Natural killer cell (primary cell): ENCODE results near the gene MMP26. TPM values are rescaled to one million over a fixed set of nuclear protein-coding genes. Genes with fewer than 3 reads are reported as not detected.

Experiments
- ATAC-seq, 3 donors: fragments of 150-1000 bp in 2 of 3; fragments of 200-7000 bp in 1 of 3; cut with Tn5 transposase; 1 replicate in 1 of 3; 2 replicates in 2 of 3; pipeline ENCODE4 v1.10.0; 2021; ENCODE audit warnings: mild to moderate bottlenecking in 2 of 3, moderate library complexity in 2 of 3
- DNase-seq, 2 donors: peaks; one replicate each; pipeline versions ENCODE4 v3.0.0 to v3.0.0-alpha.2; 2013 to 2021; ENCODE audit warnings: mixed read lengths in 1 of 2
- H3K27ac ChIP-seq: one replicate; pipeline ENCODE4 v1.5.1; 2013; ENCODE audit warnings: mild to moderate bottlenecking, low read length
- H3K27me3 ChIP-seq: one replicate; pipeline ENCODE4 v1.6.1; 2013; ENCODE audit warnings: low read length; ENCODE audit not compliant: control insufficient read depth, insufficient read depth
- H3K36me3 ChIP-seq: one replicate; pipeline ENCODE4 v1.6.1; 2013; ENCODE audit warnings: low read length; ENCODE audit not compliant: control insufficient read depth, insufficient read depth
- H3K4me1 ChIP-seq: one replicate; pipeline ENCODE4 v1.6.1; 2013; ENCODE audit warnings: low read length; ENCODE audit not compliant: control insufficient read depth, insufficient read depth
- H3K4me3 ChIP-seq: one replicate; pipeline ENCODE4 v1.5.1; 2013; ENCODE audit warnings: low read length
- H3K9me3 ChIP-seq: one replicate; pipeline ENCODE4 v1.6.1; 2013; ENCODE audit warnings: low read length; ENCODE audit not compliant: control insufficient read depth, insufficient read depth
- H3K27ac Mint-ChIP-seq, 2 donors: one replicate each; pipeline ENCODE4 v1.8.0; 2022; ENCODE audit warnings: mild to moderate bottlenecking in 2 of 2, mixed read lengths in 2 of 2, moderate library complexity in 1 of 2
- H3K27me3 Mint-ChIP-seq, 2 donors: one replicate each; pipeline ENCODE4 v1.8.0; 2022; ENCODE audit warnings: low read depth in 2 of 2, mixed read lengths in 2 of 2
- H3K36me3 Mint-ChIP-seq: one replicate; pipeline ENCODE4 v1.8.0; 2022; ENCODE audit warnings: mixed read lengths
- H3K4me1 Mint-ChIP-seq, 2 donors: one replicate each; pipeline ENCODE4 v1.8.0; 2022; ENCODE audit warnings: mixed read lengths in 2 of 2
- H3K4me3 Mint-ChIP-seq: one replicate; pipeline ENCODE4 v1.8.0; 2022; ENCODE audit warnings: mild to moderate bottlenecking, moderate library complexity, mixed read lengths
- H3K9me3 Mint-ChIP-seq, 2 donors: one replicate each; pipeline ENCODE4 v1.8.0; 2022; ENCODE audit warnings: mixed read lengths in 2 of 2
- WGBS: methylation state at CpG from one replicate; pipeline ENCODE4 v1.1.7; 2013; ENCODE audit warnings: missing lambda C conversion rate; ENCODE audit not compliant: insufficient coverage; 5-methylcytosine and 5-hydroxymethylcytosine counted together
- intact Hi-C: fragments of 100-400 bp; cut with micrococcal nuclease; formaldehyde crosslinking; loops from one replicate; pipeline ENCODE4 v1.14.2; 2022
- total RNA-seq, 4 donors: library from RNA; stranded (reverse); fragments of 120-200 nt in 1 of 4; gene quantifications; one replicate each; pipeline versions ENCODE4 v1.2.3 to v1.2.4, GENCODE V29; 2013 to 2022
- TF ChIP-seq, protein P1 (sequence below): fragments of 200-600 bp; IDR thresholded peaks from one replicate; pipeline ENCODE4 v1.8.0; 2022; ENCODE audit warnings: antibody characterized with exemption

Gene MMP26
- total RNA-seq, 3 donors from 2014 or later (not counting 1 experiment from before 2014, with no cell fraction given), result not detected

DNA sequence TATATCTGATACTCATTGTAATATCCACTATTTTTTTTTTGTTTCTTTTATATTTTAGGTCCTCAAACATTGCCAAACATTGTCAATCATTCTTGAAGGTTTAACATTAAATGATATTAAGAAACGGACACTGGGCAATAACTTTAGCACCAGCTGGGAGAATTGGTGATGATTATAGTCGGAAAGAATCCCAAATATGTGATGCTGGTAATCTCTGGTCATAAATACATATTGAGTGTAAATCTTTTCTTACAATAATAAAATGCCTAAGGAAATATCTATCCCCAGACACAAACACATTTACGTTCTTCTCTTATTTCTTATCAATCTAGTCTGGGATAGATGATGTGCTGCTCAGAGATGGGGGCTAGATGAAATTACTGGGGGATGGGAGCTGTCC, 32.1 kb upstream of the MMP26 start:
- H3K4me1 Mint-ChIP-seq, result no peaks in the 10 kb centered on the region
- Histone ChIP-seq H3K4me3 (no peak overlapping the region), H3K27me3 (no peaks in the 10 kb centered on the region), H3K27ac (no peak overlapping the region), H3K36me3 (no peaks in the 10 kb centered on the region), H3K9me3 (no peaks in the 10 kb centered on the region), H3K4me1 (no peaks in the 10 kb centered on the region)
- intact Hi-C loops, result no loop called here
- 79% methylated on average over 2 of the region's 3 CpGs for WGBS
- ATAC-seq (no peak), DNase-seq (no peak)
- no peak overlapping the region for H3K27ac Mint-ChIP-seq
- TF ChIP-seq, protein P1, sequence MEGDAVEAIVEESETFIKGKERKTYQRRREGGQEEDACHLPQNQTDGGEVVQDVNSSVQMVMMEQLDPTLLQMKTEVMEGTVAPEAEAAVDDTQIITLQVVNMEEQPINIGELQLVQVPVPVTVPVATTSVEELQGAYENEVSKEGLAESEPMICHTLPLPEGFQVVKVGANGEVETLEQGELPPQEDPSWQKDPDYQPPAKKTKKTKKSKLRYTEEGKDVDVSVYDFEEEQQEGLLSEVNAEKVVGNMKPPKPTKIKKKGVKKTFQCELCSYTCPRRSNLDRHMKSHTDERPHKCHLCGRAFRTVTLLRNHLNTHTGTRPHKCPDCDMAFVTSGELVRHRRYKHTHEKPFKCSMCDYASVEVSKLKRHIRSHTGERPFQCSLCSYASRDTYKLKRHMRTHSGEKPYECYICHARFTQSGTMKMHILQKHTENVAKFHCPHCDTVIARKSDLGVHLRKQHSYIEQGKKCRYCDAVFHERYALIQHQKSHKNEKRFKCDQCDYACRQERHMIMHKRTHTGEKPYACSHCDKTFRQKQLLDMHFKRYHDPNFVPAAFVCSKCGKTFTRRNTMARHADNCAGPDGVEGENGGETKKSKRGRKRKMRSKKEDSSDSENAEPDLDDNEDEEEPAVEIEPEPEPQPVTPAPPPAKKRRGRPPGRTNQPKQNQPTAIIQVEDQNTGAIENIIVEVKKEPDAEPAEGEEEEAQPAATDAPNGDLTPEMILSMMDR, result no peak
- peaks cover 13 to 38% of the 10 kb centered on the region in 2 donors for H3K27me3 Mint-ChIP-seq
- no peak overlapping the region for H3K4me3 Mint-ChIP-seq
- no peaks in the 10 kb centered on the region for H3K9me3 Mint-ChIP-seq
- no peaks in the 10 kb centered on the region for H3K36me3 Mint-ChIP-seq

DNA sequence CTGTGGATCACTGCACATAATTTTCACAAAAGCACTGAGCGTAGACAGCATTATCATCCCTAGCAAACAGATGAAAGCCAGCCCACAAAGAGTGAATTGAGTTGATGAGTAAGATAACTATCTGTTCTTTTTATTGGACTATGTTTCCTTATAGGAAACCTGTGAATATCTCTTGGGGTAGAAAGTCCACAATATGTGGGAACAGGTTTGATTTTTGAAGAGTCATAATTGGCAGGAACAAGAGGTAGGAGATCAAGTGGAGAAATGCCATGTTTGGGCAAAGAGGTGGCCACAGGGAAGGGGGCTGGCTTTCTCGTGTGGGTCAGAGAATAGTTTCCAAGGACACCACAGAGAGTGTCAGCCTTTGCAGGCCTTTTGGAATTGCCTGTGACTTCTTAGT, 30.8 kb upstream of the MMP26 start:
- WGBS, result 70% methylated on average over 2 of the region's 2 CpGs
- TF ChIP-seq, protein P1, result no peak
- no peak overlapping the region for H3K4me3 ChIP-seq
- peaks cover 13 to 38% of the 10 kb centered on the region in 2 donors for H3K27me3 Mint-ChIP-seq
- ATAC-seq (no peak), DNase-seq (no peak)
- H3K27me3 ChIP-seq, result no peaks in the 10 kb centered on the region
- no peak overlapping the region for H3K27ac Mint-ChIP-seq
- H3K36me3 Mint-ChIP-seq, result no peaks in the 10 kb centered on the region
- H3K27ac ChIP-seq, result no peak overlapping the region
- H3K4me1 ChIP-seq, result no peaks in the 10 kb centered on the region
- H3K36me3 ChIP-seq, result no peaks in the 10 kb centered on the region
- no peak overlapping the region for H3K4me3 Mint-ChIP-seq
- intact Hi-C loops, result no loop called here
- H3K4me1 Mint-ChIP-seq, result no peaks in the 10 kb centered on the region
- H3K9me3 ChIP-seq, result no peaks in the 10 kb centered on the region
- H3K9me3 Mint-ChIP-seq, result no peaks in the 10 kb centered on the region

GRCh38 chr11:4677948-4678347, 26.6 kb upstream of the MMP26 start:
- no peak overlapping the region for H3K27ac Mint-ChIP-seq
- ATAC-seq (no peak), DNase-seq (no peak)
- intact Hi-C loops, result no loop called here
- no peak overlapping the region for H3K4me3 Mint-ChIP-seq
- WGBS, result 89% methylated on average over 2 of the region's 2 CpGs
- no peaks in the 10 kb centered on the region for H3K9me3 Mint-ChIP-seq
- H3K4me1 ChIP-seq, result no peaks in the 10 kb centered on the region
- H3K9me3 ChIP-seq, result no peaks in the 10 kb centered on the region
- H3K27me3 Mint-ChIP-seq, result peaks cover 6 to 12% of the 10 kb centered on the region in 2 donors
- H3K27me3 ChIP-seq, result no peaks in the 10 kb centered on the region
- TF ChIP-seq, protein P1, result no peak
- no peaks in the 10 kb centered on the region for H3K36me3 Mint-ChIP-seq
- H3K4me1 Mint-ChIP-seq, result no peaks in the 10 kb centered on the region
- no peaks in the 10 kb centered on the region for H3K36me3 ChIP-seq
- H3K4me3 ChIP-seq, result no peak overlapping the region
- H3K27ac ChIP-seq, result no peak overlapping the region

DNA sequence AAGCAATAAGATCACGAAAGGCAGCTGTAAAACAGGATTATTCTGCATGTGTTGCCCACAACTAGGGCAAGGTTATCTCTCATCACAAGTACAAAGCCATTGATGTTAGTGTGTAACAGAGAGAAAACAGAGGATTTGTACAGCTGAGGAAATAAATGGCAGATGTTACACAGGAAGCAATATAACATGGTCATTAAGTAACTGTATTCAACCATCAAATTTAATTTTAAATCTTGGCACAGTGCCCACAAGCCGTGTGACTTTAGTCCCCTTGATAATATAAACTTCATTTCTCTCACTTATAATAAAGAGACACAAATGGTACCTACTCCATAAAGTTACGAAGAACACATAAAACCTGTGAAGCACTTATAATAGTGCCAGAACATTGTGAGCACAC, 24.2 kb upstream of the MMP26 start:
- no peaks in the 10 kb centered on the region for H3K27me3 ChIP-seq
- WGBS, result 54% methylated on average over 3 of the region's 3 CpGs
- intact Hi-C loops, result no loop called here

More for the DNA sequence above, 24.2 kb upstream of the MMP26 start:
- Mint-ChIP-seq H3K27me3 (no peaks in the 10 kb centered on the region), H3K27ac (no peak overlapping the region), H3K4me3 (no peak overlapping the region), H3K36me3 (no peaks in the 10 kb centered on the region), H3K9me3 (no peaks in the 10 kb centered on the region), H3K4me1 (no peaks in the 10 kb centered on the region)
- TF ChIP-seq, protein P1, result no peak
- Histone ChIP-seq H3K4me3 (no peak overlapping the region), H3K9me3 (no peaks in the 10 kb centered on the region), H3K4me1 (no peaks in the 10 kb centered on the region), H3K36me3 (no peaks in the 10 kb centered on the region), H3K27ac (no peak overlapping the region)
- ATAC-seq (no peak), DNase-seq (no peak)
